Neural cell (in vitro differentiated cells): ENCODE measurements around the gene MYBBP1A.

Experiments
- EP300 ChIP-seq: fragments of 450-650 bp; conservative IDR thresholded peaks from 2 replicates; pipeline ENCODE4 v1.6.1; 2014; ENCODE audit warnings: antibody characterized with exemption, mild to moderate bottlenecking, moderate library complexity; ENCODE audit not compliant: poor library complexity, severe bottlenecking
- EZH2 ChIP-seq: fragments of 200-600, 300-800 bp; shearing (Covaris generic), sonication (generic); IDR thresholded peaks from 2 replicates; pipeline ENCODE4 v1.6.1; 2014; ENCODE audit warnings: antibody characterized with exemption, low read length, borderline replicate concordance, mild to moderate bottlenecking; ENCODE audit not compliant: insufficient read depth, poor library complexity, severe bottlenecking
- MXI1 ChIP-seq: fragments of 450-650 bp; conservative IDR thresholded peaks from 2 replicates; pipeline ENCODE4 v1.6.1; 2014; ENCODE audit warnings: antibody characterized with exemption, mild to moderate bottlenecking; ENCODE audit not compliant: poor library complexity, severe bottlenecking
- POLR2AphosphoS5 ChIP-seq: IDR thresholded peaks from 2 replicates; pipeline ENCODE4 v1.6.1; 2012
- RAD21 ChIP-seq: fragments of 450-650 bp; conservative IDR thresholded peaks from 2 replicates; pipeline ENCODE4 v1.6.1; 2014; ENCODE audit warnings: antibody characterized with exemption, mild to moderate bottlenecking, moderate library complexity
- SMC3 ChIP-seq: fragments of 450-650 bp; conservative IDR thresholded peaks from 2 replicates; pipeline ENCODE4 v1.6.1; 2014; ENCODE audit warnings: antibody characterized with exemption, mild to moderate bottlenecking, moderate library complexity; ENCODE audit not compliant: poor library complexity
- TAF1 ChIP-seq: IDR thresholded peaks from 2 replicates; pipeline ENCODE4 v1.6.1; 2012; ENCODE audit warnings: low read depth
- TF ChIP-seq, protein P1 (sequence below): fragments of 450-650 bp; IDR thresholded peaks from 2 replicates; pipeline ENCODE4 v1.5.1; 2014; ENCODE audit warnings: antibody characterized with exemption, mild to moderate bottlenecking, moderate library complexity; ENCODE audit not compliant: poor library complexity, severe bottlenecking
- TF ChIP-seq, protein P2 (sequence below): IDR thresholded peaks from 2 replicates; pipeline ENCODE4 v1.6.1; 2012; ENCODE audit warnings: borderline replicate concordance

DNA sequence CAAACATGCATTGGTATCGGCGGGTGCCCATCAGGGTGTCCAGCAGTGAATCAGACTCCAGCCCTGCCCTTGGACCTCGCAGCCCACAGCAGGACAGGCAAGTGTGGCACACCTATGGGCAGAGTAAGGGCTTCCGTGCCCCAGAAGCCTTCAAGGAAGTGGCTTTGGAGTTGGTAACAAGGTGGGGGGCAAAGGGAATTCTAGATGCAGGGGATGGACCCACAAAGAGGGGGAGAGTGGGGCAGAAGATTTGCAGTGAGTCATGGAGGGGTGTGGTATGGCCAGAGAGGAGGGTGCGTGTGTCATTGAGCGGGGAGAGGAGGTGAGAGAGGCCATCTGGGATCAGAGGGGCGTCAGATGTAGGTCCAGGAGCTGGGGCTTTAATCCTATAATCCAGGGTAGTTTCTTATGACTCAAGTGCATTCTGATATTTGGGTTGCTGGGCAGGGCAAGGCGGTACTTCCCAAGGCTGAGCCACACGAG, 65.0 kb downstream of the MYBBP1A start:
- TF ChIP-seq RAD21 (no peak), TAF1 (no peak), MXI1 (no peak), EP300 (no peak), EZH2 (no peak), POLR2AphosphoS5 (no peak), SMC3 (no peak)
- TF ChIP-seq, protein P1, sequence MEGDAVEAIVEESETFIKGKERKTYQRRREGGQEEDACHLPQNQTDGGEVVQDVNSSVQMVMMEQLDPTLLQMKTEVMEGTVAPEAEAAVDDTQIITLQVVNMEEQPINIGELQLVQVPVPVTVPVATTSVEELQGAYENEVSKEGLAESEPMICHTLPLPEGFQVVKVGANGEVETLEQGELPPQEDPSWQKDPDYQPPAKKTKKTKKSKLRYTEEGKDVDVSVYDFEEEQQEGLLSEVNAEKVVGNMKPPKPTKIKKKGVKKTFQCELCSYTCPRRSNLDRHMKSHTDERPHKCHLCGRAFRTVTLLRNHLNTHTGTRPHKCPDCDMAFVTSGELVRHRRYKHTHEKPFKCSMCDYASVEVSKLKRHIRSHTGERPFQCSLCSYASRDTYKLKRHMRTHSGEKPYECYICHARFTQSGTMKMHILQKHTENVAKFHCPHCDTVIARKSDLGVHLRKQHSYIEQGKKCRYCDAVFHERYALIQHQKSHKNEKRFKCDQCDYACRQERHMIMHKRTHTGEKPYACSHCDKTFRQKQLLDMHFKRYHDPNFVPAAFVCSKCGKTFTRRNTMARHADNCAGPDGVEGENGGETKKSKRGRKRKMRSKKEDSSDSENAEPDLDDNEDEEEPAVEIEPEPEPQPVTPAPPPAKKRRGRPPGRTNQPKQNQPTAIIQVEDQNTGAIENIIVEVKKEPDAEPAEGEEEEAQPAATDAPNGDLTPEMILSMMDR, result no peak
- TF ChIP-seq, protein P2, sequence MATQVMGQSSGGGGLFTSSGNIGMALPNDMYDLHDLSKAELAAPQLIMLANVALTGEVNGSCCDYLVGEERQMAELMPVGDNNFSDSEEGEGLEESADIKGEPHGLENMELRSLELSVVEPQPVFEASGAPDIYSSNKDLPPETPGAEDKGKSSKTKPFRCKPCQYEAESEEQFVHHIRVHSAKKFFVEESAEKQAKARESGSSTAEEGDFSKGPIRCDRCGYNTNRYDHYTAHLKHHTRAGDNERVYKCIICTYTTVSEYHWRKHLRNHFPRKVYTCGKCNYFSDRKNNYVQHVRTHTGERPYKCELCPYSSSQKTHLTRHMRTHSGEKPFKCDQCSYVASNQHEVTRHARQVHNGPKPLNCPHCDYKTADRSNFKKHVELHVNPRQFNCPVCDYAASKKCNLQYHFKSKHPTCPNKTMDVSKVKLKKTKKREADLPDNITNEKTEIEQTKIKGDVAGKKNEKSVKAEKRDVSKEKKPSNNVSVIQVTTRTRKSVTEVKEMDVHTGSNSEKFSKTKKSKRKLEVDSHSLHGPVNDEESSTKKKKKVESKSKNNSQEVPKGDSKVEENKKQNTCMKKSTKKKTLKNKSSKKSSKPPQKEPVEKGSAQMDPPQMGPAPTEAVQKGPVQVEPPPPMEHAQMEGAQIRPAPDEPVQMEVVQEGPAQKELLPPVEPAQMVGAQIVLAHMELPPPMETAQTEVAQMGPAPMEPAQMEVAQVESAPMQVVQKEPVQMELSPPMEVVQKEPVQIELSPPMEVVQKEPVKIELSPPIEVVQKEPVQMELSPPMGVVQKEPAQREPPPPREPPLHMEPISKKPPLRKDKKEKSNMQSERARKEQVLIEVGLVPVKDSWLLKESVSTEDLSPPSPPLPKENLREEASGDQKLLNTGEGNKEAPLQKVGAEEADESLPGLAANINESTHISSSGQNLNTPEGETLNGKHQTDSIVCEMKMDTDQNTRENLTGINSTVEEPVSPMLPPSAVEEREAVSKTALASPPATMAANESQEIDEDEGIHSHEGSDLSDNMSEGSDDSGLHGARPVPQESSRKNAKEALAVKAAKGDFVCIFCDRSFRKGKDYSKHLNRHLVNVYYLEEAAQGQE, result no peak
